GM12864 (cell line): Measurements from ENCODE around the gene PSG6.
A peak's percentile ranks its signal among the peaks of the same experiment; 100 is the strongest.
"Not testable (repeated sequence)": the region's sequence is repeated elsewhere in the genome, so short reads cannot be mapped to it uniquely, and the experiment has no call there.

Source experiments
- DNase-seq: peaks from one replicate; pipeline ENCODE4 v3.0.0-alpha.2; 2011; ENCODE audit warnings: low read depth
- H3K4me3 ChIP-seq: 2 replicates; pipeline ENCODE4 v1.5.1; 2011; ENCODE audit warnings: mild to moderate bottlenecking, low read depth, low read length, control low read depth
- CTCF ChIP-seq: IDR thresholded peaks from 2 replicates; pipeline ENCODE4 v1.5.1; 2011; ENCODE audit warnings: low read depth, mild to moderate bottlenecking, moderate library complexity, low read length, control low read depth, inconsistent platforms; ENCODE audit errors: missing control alignments

PSG6 gene

GRCh38 chr19:42930214-42930613, 12.5 kb upstream of the PSG6 start:
- peak; percentile 36 for TF ChIP-seq CTCF
- not testable (repeated sequence) for H3K4me3 ChIP-seq, DNase-seq

- H3K4me3 ChIP-seq = no peak overlapping the region
- no peak for TF ChIP-seq CTCF
- no peak for DNase-seq
Measured at GRCh38 chr19:42928896-42929295, 11.2 kb upstream of the PSG6 start.

- no peak overlapping the region for H3K4me3 ChIP-seq
- DNase-seq = no peak
- TF ChIP-seq CTCF = no peak
Measured at GRCh38 chr19:42926781-42927180, 9.1 kb upstream of the PSG6 start.

GRCh38 chr19:42923106-42923505, 5.4 kb upstream of the PSG6 start:
- DNase-seq = peak; percentile 4
- peak; percentile 87 for TF ChIP-seq CTCF

GRCh38 chr19:42920971-42921370, 3.3 kb upstream of the PSG6 start:
- DNase-seq = not testable (repeated sequence)

More at GRCh38 chr19:42923106-42923505, 5.4 kb upstream of the PSG6 start:
- not testable (repeated sequence) for H3K4me3 ChIP-seq

GRCh38 chr19:42919757-42920079, 2.0 kb upstream of the PSG6 start:
- TF ChIP-seq CTCF = no peak
- no peak for DNase-seq
- no peak overlapping the region for H3K4me3 ChIP-seq

More at GRCh38 chr19:42920971-42921370, 3.3 kb upstream of the PSG6 start:
- not testable (repeated sequence) for H3K4me3 ChIP-seq

- DNase-seq, H3K4me3 ChIP-seq: not testable (repeated sequence)
- TF ChIP-seq CTCF = peak; percentile 55
Measured at GRCh38 chr19:42919070-42919756, 1.5 kb upstream of the PSG6 start.

GRCh38 chr19:42918377-42919069, 829 bp upstream of the PSG6 start:
- H3K4me3 ChIP-seq = not testable (repeated sequence)

GRCh38 chr19:42916931-42917330, 763 bp downstream of the PSG6 start:
- not testable (repeated sequence) for DNase-seq, H3K4me3 ChIP-seq

More at GRCh38 chr19:42918377-42919069, 829 bp upstream of the PSG6 start:
- not testable (repeated sequence) for DNase-seq

- not testable (repeated sequence) for DNase-seq, H3K4me3 ChIP-seq
Measured at GRCh38 chr19:42913516-42913915, 4.2 kb downstream of the PSG6 start.

GRCh38 chr19:42912941-42913340, 4.8 kb downstream of the PSG6 start:
- not testable (repeated sequence) for H3K4me3 ChIP-seq, DNase-seq
